Omental fat pad (tissue), 4 donors: ENCODE data around the gene MCC. TPM values are rescaled to one million over a fixed set of nuclear protein-coding genes. Genes with fewer than 3 reads are reported as not detected.

ENCODE experiments used
- ATAC-seq: fragments of 150-250 bp; one replicate; pipeline ENCODE4 v1.9.1; 2016; ENCODE audit warnings: mild to moderate bottlenecking, moderate library complexity; ENCODE audit not compliant: low FRiP score
- DNase-seq: peaks from one replicate; pipeline ENCODE4 v3.0.0-alpha.2; 2019; ENCODE audit warnings: low spot score
- total RNA-seq, 4 donors: library from RNA; depleted of rRNA; stranded (reverse); fragments of >200 nt; gene quantifications; one replicate each; pipeline ENCODE4 v1.1.0, GENCODE V29; 2016
- TF ChIP-seq, protein P1 (sequence below), 3 donors: fragments of 450-650 bp; IDR thresholded peaks; one replicate each; pipeline ENCODE4 v1.5.1; 2016 to 2017; ENCODE audit warnings: antibody characterized with exemption in 3 of 3, mild to moderate bottlenecking in 3 of 3, moderate library complexity in 2 of 3

Gene MCC
- total RNA-seq, 4 donors from 2014 or later: 32.8 to 56.3 (median 44.4) TPM

DNA sequence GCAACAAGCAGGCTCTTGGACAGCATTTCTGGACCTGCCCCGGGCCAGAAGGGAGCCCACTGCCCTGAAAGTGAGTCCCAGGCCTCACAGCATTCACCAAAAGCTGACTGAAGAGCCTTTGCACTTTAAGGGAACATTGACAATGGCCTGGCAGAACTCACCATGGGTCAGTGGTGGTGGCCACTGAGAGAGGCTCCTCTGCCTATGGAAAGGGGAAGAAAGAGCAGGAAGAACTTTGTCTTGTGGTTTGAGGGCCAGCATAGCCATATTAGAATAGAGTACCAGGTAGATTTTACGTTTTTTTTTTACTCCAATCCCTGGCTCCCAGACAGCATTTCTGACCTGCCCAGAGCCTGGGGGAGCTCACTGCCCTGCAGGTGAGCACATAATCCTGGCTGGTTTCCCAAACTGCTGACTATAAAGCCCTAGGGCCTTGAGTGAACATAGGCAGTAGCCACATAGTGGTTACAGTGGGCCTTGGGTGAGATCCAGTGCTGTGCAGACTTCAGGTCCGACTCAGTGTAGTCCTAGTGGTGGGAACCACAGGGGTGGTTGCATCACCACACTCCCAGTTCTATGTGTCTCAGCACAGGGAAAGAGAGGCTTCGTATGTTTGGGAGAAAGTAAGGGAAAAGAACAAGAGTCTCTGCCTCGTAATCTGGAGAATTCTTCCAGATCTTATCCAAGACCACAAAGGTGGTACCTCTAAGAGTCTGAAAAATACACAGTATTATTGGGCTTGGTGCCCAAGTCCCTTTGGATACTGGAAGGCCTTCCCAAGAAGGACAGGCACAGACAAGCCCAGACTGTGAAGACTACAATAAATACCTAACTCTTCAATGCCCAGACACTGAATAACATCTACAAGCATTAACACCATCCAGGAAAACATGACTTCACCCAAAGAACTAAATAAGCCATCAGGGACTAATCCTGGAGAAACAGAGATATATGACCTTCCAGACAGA, 143.0 kb downstream of the MCC start:
- no peak for ATAC-seq
- TF ChIP-seq, protein P1, sequence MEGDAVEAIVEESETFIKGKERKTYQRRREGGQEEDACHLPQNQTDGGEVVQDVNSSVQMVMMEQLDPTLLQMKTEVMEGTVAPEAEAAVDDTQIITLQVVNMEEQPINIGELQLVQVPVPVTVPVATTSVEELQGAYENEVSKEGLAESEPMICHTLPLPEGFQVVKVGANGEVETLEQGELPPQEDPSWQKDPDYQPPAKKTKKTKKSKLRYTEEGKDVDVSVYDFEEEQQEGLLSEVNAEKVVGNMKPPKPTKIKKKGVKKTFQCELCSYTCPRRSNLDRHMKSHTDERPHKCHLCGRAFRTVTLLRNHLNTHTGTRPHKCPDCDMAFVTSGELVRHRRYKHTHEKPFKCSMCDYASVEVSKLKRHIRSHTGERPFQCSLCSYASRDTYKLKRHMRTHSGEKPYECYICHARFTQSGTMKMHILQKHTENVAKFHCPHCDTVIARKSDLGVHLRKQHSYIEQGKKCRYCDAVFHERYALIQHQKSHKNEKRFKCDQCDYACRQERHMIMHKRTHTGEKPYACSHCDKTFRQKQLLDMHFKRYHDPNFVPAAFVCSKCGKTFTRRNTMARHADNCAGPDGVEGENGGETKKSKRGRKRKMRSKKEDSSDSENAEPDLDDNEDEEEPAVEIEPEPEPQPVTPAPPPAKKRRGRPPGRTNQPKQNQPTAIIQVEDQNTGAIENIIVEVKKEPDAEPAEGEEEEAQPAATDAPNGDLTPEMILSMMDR (IDR thresholded peaks at IDR 0.05): no peak
- DNase-seq: no peak

DNA sequence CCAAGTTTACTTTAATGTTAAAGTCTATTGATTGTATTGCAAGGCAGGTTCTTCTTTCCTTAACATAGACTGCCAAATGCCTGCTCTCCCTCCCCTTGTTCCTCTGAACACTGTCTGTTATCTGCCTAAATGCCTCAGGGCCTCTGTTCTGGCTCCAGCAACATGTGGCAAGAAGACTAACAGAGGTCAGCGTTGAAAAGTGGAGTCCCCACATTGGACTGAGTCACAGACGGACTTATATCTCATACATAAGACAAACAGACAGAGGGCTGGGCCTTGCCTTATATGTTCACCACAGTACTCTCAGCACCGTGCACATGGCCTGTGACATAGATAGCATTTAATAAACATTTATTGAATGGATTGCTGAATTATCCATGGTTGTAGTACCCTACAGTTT, 144.9 kb downstream of the MCC start:
- TF ChIP-seq, protein P1 (IDR thresholded peaks at IDR 0.05): no peak
- DNase-seq: no peak
- ATAC-seq: no peak

DNA sequence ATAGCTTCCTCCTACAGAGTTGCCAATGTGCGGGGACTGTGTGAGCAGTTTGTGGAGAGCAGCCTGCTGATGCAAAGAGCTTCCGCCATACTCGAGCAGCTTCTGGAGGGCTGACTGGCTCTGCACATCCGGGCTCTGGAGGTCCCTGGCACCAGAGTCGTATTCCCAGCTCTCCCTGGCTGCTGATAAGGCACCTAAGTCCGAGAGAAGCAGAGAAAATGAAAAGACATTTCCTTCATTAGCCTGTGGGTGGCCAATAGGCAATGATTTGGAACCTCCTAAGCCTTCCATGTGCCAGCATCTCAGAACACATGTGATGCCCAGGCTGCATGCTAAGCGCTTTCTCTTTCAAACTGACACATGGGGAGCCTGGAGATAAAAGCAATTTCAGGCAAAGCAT, 147.7 kb downstream of the MCC start:
- DNase-seq (no peak), ATAC-seq (no peak)
- TF ChIP-seq, protein P1 (IDR thresholded peaks at IDR 0.05): no peak

DNA sequence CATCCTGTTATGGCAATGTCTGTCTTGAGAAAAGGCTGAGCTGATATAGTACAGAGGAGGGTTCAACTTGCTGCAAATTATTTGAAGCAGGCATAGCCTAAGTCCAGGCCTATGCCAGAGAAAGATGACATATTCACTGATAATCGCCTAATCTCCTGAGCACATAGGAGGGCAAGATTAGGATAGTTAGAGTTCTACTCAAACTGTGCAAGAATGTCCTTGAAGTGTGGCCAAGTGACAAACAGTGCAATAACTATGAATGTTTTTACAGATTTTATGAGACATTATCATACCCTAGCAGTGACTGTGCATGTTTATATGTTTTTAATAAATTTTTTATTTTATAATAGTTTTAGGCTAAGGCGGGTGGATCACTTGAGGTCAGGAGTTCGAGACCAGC, 149.6 kb downstream of the MCC start:
- ATAC-seq (no peak), DNase-seq (no peak)
- TF ChIP-seq, protein P1 (IDR thresholded peaks at IDR 0.05): no peak

DNA sequence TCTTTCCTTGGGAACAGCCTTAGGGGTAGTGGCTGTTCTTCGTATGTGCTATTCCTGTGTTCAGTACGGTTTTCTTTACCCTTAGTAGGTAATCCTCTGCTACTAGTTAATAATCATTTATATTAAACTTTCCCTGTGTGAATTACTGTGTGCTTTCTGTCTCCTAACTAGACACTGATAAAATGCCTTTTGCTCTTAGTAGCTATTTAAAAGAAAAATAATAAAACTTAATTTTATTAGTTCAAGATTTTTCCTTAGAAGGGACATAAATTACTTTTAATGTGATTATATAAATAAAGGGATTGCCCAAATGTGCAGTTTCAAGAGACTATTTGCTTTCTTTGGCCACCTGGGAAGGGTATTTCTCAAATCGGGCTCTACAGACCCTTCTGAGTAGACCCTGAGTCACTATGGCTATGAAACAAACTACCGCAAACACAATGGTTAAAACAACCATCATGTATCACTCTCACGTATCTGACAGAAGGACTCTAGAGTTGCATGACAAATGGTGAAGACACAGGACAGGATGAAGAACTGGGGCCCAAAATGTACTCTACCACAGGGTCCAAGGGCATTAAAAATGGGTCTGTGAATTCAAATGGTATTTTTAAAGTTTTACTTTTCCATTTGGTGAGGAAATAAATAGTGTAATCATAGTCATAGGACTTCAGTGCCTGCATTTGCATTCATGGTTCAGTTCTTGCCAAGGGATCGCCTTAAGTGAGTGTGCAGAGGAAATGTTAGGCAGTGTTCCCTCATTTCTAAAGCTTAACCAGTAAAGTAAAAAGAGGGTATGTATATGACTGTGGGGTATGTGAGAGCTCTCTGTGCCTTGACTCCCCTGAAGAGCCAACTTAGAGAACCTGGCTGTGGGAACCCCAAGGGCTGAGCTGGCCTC, 150.5 kb downstream of the MCC start:
- DNase-seq (no peak), ATAC-seq (no peak)
- TF ChIP-seq, protein P1 (IDR thresholded peaks at IDR 0.05): no peak

DNA sequence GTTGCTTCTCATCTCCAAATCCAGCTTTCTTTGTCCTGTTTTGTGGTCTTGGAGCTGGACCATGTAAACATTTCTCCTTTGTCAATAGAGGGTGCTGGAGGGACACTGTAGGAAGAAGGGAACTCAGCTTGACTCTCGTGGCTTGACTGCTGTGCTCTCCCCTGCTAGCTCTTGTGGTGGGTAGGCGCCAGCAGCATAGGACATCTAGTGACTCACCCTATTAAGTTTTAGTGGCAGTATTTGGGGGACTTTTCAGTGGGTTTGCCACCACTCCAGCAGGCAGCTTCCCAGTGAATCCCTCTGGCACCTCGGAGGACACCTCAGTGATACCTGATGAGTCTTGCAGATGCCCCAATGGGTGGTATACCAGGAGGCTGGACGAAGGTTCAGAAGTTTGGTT, 151.3 kb downstream of the MCC start:
- DNase-seq (no peak), ATAC-seq (no peak)
- TF ChIP-seq, protein P1 (IDR thresholded peaks at IDR 0.05): no peak
